Osteocyte (in vitro differentiated cells): Measurements from ENCODE around the gene SHROOM3. TPM values are rescaled to one million over a fixed set of nuclear protein-coding genes. Genes with fewer than 3 reads are reported as not detected.
"Not testable (repeated sequence)": the region's sequence is repeated elsewhere in the genome, so short reads cannot be mapped to it uniquely, and the experiment has no call there.

Experiments used
- DNase-seq: peaks from one replicate; pipeline ENCODE4 v3.0.0; 2021; ENCODE audit warnings: mixed read lengths; ENCODE audit not compliant: unreplicated experiment; ENCODE audit errors: extremely low spot score
- H3K27ac Mint-ChIP-seq: one replicate; pipeline ENCODE4 v1.8.0; 2021; ENCODE audit warnings: mild to moderate bottlenecking, mixed read lengths; ENCODE audit not compliant: unreplicated experiment
- H3K27me3 Mint-ChIP-seq: one replicate; pipeline ENCODE4 v1.8.0; 2021; ENCODE audit warnings: mixed read lengths; ENCODE audit not compliant: unreplicated experiment
- H3K36me3 Mint-ChIP-seq: one replicate; pipeline ENCODE4 v1.8.0; 2021; ENCODE audit warnings: mixed read lengths; ENCODE audit not compliant: unreplicated experiment
- H3K4me1 Mint-ChIP-seq: one replicate; pipeline ENCODE4 v1.8.0; 2021; ENCODE audit warnings: mixed read lengths; ENCODE audit not compliant: unreplicated experiment
- H3K4me3 Mint-ChIP-seq: one replicate; pipeline ENCODE4 v1.8.0; 2021; ENCODE audit warnings: mild to moderate bottlenecking, moderate library complexity, mixed read lengths; ENCODE audit not compliant: unreplicated experiment
- H3K9me3 Mint-ChIP-seq: one replicate; pipeline ENCODE4 v1.8.0; 2021; ENCODE audit warnings: mixed read lengths; ENCODE audit not compliant: unreplicated experiment
- CTCF ChIP-seq: fragments of 200-600 bp; sonication (generic); IDR thresholded peaks from 2 replicates; pipeline ENCODE4 v1.5.0; 2021; ENCODE audit warnings: antibody characterized with exemption, mild to moderate bottlenecking, moderate library complexity
- total RNA-seq: library from RNA; stranded (reverse); gene quantifications from 2 replicates; pipeline ENCODE4 v1.2.1, GENCODE V29; 2021

Gene SHROOM3
- total RNA-seq, 1 donor from 2014 or later: 4.8 TPM

GRCh38 chr4:76725039-76725438 lies 290.0 kb downstream of the SHROOM3 start:
- Mint-ChIP-seq H3K27ac (no peak overlapping the region), H3K9me3 (no peaks in the 10 kb centered on the region), H3K27me3 (no peaks in the 10 kb centered on the region), H3K4me3 (no peak overlapping the region), H3K4me1 (peaks cover 10% of the 10 kb centered on the region), H3K36me3 (peaks cover 2% of the 10 kb centered on the region)
- DNase-seq: no peak
- no peak for TF ChIP-seq CTCF

DNA sequence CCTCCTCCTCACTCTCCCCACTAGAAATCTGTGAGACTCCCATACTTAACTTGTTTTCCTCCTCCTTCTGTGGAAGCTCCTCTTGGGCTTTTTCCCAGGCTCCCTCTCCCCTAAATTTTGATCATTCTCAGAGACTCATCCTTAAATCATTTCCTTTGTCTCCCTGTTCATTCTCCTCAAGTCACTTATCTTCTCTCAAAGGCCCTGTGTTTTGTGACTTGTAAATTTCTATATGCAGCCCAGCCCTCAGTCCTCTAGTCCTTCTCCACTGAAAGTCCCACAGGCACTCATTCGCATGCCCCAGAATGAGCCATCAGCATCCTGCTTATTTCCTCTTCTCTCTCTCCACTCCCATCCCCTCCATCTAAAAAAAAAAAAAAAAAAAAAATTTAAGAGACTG lies 291.1 kb downstream of the SHROOM3 start:
- Mint-ChIP-seq H3K4me1 (peaks cover 10% of the 10 kb centered on the region), H3K9me3 (no peaks in the 10 kb centered on the region), H3K27ac (no peak overlapping the region), H3K4me3 (no peak overlapping the region), H3K36me3 (peaks cover 2% of the 10 kb centered on the region), H3K27me3 (no peaks in the 10 kb centered on the region)
- DNase-seq: no peak
- no peak for TF ChIP-seq CTCF

- TF ChIP-seq CTCF: no peak
- no peaks in the 10 kb centered on the region for H3K27me3 Mint-ChIP-seq
- H3K4me3 Mint-ChIP-seq: no peak overlapping the region
- H3K4me1 Mint-ChIP-seq: peaks cover 10% of the 10 kb centered on the region
- H3K27ac Mint-ChIP-seq: no peak overlapping the region
- DNase-seq: no peak
- H3K36me3 Mint-ChIP-seq: peaks cover 2% of the 10 kb centered on the region
- H3K9me3 Mint-ChIP-seq: no peaks in the 10 kb centered on the region
Measured at GRCh38 chr4:76726631-76727030, 291.6 kb downstream of the SHROOM3 start.

DNA sequence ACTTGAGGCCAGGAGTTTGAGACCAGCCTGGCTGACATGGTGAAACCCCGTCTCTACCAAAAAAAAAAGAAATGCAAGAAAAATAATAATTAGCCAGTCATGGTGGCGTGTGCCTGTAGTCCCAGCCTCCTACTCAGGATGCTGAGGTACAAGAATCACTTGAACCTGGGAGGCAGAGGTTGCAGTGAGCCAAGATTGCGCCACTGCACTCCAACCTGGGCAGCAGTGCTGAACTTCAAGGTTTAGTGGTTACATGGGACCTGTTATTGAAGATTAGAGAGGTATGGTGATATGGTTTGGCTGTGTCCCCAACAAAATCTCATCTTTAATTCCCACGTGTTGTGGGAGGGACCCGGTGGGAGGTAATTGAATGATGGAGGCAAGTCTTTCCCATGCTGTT lies 292.9 kb downstream of the SHROOM3 start:
- H3K4me1 Mint-ChIP-seq: peaks cover 10% of the 10 kb centered on the region
- DNase-seq, H3K4me3 Mint-ChIP-seq, H3K9me3 Mint-ChIP-seq, H3K36me3 Mint-ChIP-seq, H3K27me3 Mint-ChIP-seq, H3K27ac Mint-ChIP-seq: not testable (repeated sequence)

DNA sequence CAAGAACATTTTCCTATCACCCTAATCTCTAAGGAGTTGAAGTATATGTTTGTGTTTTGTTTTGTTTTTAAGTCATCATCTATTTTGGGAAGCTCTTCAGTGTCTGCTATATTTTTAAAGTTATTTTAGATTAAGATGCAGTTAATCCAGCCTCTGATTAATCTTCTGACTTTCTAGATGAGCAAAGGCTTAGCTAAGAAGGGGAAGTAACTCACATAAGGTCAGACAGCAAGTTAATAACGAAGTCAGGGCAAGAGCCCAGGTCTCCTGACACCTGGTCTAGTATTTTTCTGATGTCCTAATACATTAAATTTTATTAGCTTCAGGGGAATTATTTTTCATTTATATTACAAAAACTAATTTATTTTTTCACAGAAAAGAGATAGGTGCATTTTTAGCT lies 294.4 kb downstream of the SHROOM3 start:
- no peak overlapping the region for H3K27ac Mint-ChIP-seq
- no peak for TF ChIP-seq CTCF
- no peaks in the 10 kb centered on the region for H3K9me3 Mint-ChIP-seq
- peaks cover 4% of the 10 kb centered on the region for H3K4me1 Mint-ChIP-seq
- H3K27me3 Mint-ChIP-seq: no peaks in the 10 kb centered on the region
- peaks cover 2% of the 10 kb centered on the region for H3K36me3 Mint-ChIP-seq
- H3K4me3 Mint-ChIP-seq: no peak overlapping the region
- DNase-seq: no peak

DNA sequence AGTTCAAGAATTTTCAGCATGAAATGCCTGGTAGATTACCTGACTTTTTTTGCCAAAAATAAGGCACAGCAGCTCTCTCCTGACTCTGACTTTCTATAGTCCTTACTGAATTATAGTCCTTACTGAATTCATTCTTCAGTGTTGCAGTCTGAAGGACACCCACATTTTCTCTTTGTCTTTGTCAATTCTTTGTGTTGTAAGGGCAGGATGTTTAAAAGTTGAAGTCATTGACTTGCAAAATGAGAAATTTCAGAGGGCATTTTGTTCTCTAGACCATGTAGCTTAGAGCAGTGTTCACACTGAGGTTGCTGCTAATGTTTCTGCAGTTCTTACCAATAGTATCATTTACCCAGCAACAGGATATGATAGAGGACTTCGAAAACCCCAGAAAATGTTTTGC lies 295.0 kb downstream of the SHROOM3 start:
- DNase-seq: no peak
- H3K4me3 Mint-ChIP-seq: no peak overlapping the region
- H3K9me3 Mint-ChIP-seq: no peaks in the 10 kb centered on the region
- H3K27me3 Mint-ChIP-seq: no peaks in the 10 kb centered on the region
- no peak overlapping the region for H3K27ac Mint-ChIP-seq
- TF ChIP-seq CTCF: no peak
- H3K36me3 Mint-ChIP-seq: peaks cover 2% of the 10 kb centered on the region
- peaks cover 3% of the 10 kb centered on the region for H3K4me1 Mint-ChIP-seq
